SK-N-MC (cell line): ENCODE measurements around the gene RASSF7.

Experiments
- EZH2 ChIP-seq: fragments of 200-600 bp; sonication (generic); IDR thresholded peaks from one replicate; pipeline ENCODE4 v1.6.1; 2017; ENCODE audit warnings: antibody characterized with exemption
- FOXP2 ChIP-seq: optimal IDR thresholded peaks from 2 replicates; pipeline ENCODE3; 2011; ENCODE audit warnings: mild to moderate bottlenecking, moderate library complexity; ENCODE audit not compliant: insufficient read depth; ENCODE audit errors: extremely low read length, control extremely low read depth
- POLR2AphosphoS5 ChIP-seq: IDR thresholded peaks from 2 replicates; pipeline ENCODE4 v1.6.1; 2012; ENCODE audit warnings: mild to moderate bottlenecking, low read depth, low read length, borderline replicate concordance

DNA sequence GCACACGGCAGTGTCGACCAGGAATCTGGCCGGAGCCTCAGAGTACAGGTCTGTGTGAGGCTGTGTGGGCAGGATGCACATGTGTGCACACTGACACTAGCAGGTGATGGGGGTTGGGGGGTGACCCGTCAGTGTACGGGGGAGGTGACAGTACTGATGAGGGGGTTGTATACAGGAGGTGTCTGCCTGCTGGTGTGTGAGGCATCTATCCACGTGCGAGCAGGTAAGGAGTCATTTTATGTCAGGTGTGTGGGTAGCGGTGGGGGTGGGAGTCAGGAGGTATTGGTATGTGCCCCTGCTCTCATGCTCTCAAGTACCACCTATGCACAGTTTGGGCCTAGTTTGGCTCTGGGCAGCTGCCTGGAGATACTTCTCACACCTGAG is 11.0 kb downstream of the RASSF7 start:
- TF ChIP-seq POLR2AphosphoS5 (0 out of 2 replicates have a peak, but pooled peaks have one; percentile 14), EZH2 (no peak), FOXP2 (no peak)
